GM21367 (cell line): ENCODE results near the gene SFT2D3.

Source experiments
- ATAC-seq: cut with Tn5 transposase; IDR thresholded peaks from one replicate; pipeline ENCODE4 v1.9.1; 2021; ENCODE audit not compliant: unreplicated experiment

SFT2D3 gene

GRCh38 chr2:127681288-127681804 lies 20.0 kb upstream of the SFT2D3 start:
- ATAC-seq = no peak

DNA sequence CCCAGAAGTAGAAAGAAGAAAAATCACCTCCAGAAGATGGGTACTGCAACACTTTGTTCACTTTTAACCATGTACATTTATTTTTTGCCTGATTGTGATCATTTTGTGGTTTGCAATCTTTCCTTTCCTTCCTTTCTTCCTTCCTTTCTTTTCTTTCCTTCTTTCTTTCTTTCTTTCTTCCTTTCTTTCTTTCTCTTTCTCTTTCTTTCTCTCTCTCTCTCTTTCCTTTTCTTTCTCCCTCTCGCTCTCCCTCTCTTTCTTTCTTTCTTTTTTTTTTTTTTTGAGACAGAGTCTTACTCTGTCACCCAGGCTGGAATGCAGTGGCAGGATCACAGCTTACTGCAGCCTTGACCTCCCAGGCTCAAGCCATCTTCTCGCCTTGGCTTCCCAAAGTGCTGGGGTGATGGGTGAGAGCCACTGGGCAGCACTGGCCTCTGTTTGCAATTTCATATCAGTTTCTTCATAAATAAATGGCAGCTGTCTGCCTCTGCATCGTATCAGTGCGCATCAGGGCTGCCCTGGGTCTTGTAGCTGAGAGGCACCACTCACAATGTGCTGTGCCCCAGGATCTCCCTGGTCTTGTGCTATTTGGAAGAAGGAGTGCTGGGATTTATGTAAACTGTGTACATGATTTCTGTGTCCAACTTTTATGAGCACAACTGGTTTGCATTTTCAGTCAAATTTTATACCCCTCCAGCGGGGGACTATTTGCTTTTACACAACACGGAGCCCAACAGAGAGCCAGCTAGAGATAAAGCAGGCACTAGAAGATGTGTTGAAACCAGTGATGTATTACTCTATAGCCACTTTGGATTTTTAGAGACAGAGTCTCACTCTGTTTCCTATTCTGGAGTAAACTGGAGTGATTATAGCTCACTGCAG lies 19.1 kb upstream of the SFT2D3 start:
- ATAC-seq = no peak

- ATAC-seq = no peak
These were observed 18.2 kb upstream of the SFT2D3 start for GRCh38 chr2:127683056-127683455.

GRCh38 chr2:127683757-127684156 lies 17.5 kb upstream of the SFT2D3 start:
- ATAC-seq = no peak

DNA sequence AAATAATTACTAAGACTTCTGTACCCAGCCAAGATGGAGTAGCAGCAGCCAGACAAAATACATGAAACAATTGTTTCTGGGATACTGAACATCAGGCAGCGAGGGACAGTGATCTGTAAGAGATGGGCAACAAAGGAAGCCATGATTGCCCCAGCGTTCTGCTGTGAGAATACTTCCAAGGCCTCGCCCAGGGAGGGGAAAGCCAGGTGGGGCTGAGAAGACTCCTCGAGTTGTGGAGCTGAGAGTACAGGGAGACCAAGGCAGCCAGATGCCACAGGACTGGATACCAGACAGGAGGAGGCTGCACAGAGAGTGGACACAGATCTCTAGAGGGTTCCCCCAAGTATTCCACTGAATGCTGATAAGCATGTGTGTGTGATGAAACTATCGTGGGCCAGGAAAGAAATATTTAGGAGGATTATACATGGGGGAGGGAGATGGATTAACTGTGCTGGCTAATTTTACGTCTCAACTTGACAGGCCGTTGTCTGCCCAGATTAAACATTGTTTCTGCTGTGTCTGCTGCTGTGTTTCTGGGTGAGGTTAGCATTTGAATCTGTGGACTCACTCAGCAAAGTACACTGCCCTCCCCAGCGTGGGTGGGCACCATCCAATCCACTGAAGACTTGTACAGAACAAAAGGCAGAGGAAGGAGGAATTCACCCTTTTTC lies 15.8 kb upstream of the SFT2D3 start:
- no peak for ATAC-seq

GRCh38 chr2:127688405-127688804 lies 12.9 kb upstream of the SFT2D3 start:
- ATAC-seq = no peak

DNA sequence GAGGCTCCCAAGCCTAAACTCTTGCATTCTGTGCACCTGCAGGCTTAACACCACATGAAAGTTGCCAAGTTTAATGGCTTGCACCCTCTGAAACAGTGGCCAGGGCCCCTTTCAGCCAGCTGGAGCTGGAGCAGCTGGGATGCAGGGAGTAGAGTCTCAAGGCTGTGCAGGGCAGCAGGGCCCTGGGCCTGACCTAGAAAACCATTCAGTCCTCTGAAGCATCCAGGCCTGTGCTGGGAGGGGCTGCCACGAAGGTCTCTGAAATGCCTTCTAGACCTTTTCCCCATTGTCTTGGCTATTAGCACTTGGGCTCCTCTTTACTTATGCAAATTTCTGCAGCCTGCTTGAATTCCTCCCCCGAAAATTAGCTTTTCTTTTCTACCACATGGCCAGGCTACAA lies 10.6 kb upstream of the SFT2D3 start:
- ATAC-seq = no peak

DNA sequence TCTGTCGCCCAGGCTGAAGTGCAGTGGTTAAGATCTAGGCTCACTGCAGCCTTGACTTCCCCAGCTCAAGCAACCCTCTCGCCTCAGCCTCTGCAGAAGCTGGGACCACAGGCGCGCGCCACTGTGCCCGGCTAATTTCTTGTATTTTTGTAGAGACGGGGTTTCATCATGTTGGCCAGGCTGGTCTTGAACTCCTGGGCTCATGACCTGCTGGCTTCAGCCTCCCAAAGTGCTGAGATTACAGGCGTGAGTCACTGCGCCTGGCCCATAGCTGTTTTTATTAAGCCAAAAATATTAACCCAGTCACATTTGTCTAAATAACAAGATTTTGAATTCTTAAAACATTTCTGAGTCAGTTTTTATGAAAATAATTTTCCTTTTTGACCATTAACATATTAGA lies 6.3 kb upstream of the SFT2D3 start:
- no peak for ATAC-seq

- no peak for ATAC-seq
These were observed 5.5 kb upstream of the SFT2D3 start for GRCh38 chr2:127695491-127696472.

DNA sequence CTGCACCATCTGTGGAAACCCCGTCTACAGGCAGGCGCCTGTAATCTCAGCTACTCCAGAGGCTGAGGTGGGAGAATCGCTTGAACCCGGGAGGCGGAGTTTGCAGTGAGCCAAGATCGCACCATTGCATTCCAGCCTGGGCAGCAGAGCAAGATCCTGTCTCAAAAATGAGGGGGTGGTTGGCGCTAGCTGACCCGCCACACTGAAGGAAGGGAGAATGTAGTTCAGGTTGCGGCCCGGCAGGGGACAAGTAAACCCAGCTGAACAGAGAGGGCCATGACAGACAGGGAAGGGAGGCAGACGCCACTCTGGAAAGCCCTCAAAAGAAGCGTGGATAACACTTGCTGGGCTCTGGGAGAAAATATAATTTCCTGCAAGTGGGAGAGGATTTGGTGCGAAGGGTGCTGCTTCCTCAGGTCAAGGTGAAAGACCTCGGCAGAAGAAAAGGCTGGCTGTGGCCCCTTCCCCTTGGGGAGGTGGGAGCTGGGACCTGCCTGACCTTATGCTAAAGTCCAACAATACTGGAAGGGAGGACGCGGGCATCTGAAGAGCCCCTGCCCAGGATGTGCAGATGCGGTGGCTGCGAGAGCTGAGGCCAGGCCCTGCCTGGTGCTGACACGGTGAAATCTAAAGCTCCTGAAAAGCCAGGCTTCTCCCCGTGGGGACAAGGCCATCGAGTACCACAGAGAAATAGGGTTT lies 3.7 kb upstream of the SFT2D3 start:
- no peak for ATAC-seq

GRCh38 chr2:127698553-127699355 lies 2.5 kb upstream of the SFT2D3 start:
- ATAC-seq = no peak

- ATAC-seq = peak; percentile 65
These were observed 637 bp upstream of the SFT2D3 start for GRCh38 chr2:127700527-127701192.

- ATAC-seq = peak; percentile 38
These were observed 526 bp downstream of the SFT2D3 start for GRCh38 chr2:127701651-127702394.

GRCh38 chr2:127702395-127703009 lies 1.2 kb downstream of the SFT2D3 start:
- ATAC-seq = no peak

DNA sequence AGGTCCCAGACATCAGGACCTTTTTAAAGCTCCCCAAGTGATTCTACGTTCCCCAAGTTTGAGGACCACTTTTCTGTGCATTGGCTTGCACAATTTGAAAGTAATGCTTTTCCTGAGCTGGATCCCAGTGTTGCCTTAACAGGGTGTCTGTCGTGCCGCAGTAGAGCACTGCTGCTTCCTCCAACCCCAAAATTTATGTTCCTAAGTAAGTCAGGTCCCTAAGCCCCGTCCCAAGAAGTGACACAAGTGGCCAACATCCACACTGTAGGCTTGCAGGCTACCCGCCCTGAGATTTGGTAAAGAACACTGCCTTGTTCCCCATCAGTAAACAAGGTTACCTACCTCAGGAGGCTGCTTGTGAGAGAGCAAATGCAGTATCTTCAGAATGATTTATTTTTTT lies 2.0 kb downstream of the SFT2D3 start:
- ATAC-seq = no peak

- ATAC-seq = no peak
These were observed 3.5 kb downstream of the SFT2D3 start for GRCh38 chr2:127704641-127705390.

- no peak for ATAC-seq
These were observed 4.2 kb downstream of the SFT2D3 start for GRCh38 chr2:127705391-127706065.
